ENCODE measurements around the gene ZNF212.
"Not testable (repeated sequence)": the region's sequence is repeated elsewhere in the genome, so short reads cannot be mapped to it uniquely, and the experiment has no call there.

The ZNF212 gene

GRCh38 chr7:149218469-149219420 is 20.7 kb upstream of the ZNF212 start:
- DNase-seq (ENCODE audit: low read depth), result no peak

GRCh38 chr7:149220534-149220933 is 18.9 kb upstream of the ZNF212 start:
- DNase-seq (ENCODE audit: low read depth), result no peak

GRCh38 chr7:149223176-149223575 is 16.3 kb upstream of the ZNF212 start:
- no peak for DNase-seq (ENCODE audit: low read depth)

DNA sequence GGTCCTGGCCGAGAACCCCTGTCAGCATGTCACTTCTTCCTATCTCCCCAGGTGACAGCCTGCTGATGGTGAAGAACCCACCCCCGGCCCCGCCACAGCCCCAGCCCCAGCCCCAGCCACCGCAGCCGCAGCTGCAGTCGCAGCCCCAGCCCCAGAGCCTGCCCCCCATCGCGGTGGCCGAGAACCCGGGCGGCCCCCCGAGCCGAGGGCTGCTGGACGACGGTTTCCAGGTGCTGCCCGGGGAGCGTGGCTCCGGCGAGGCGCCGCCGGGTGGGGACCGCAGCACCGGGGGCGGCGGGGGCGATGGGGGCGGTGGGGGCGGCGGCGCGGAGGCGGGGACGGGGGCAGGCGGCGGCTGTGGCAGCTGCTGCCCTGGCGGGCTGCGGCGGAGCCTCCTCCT is 15.7 kb upstream of the ZNF212 start:
- no peak for DNase-seq (ENCODE audit: low read depth)

DNA sequence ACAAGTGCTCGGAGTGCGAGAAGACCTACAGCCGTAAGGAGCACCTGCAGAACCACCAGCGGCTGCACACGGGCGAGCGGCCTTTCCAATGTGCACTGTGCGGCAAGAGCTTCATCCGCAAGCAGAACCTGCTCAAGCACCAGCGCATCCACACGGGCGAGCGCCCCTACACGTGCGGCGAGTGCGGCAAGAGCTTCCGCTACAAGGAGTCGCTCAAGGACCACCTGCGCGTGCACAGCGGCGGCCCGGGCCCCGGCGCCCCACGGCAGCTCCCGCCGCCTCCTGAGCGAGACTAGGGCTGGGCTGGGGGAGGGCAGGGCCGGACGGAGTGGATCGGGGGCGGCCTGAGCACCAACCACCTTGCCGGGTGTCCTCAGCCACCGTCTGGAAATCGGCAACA is 15.1 kb upstream of the ZNF212 start:
- DNase-seq (ENCODE audit: low read depth), result no peak

GRCh38 chr7:149225106-149225505 is 14.3 kb upstream of the ZNF212 start:
- no peak for DNase-seq (ENCODE audit: low read depth)

DNA sequence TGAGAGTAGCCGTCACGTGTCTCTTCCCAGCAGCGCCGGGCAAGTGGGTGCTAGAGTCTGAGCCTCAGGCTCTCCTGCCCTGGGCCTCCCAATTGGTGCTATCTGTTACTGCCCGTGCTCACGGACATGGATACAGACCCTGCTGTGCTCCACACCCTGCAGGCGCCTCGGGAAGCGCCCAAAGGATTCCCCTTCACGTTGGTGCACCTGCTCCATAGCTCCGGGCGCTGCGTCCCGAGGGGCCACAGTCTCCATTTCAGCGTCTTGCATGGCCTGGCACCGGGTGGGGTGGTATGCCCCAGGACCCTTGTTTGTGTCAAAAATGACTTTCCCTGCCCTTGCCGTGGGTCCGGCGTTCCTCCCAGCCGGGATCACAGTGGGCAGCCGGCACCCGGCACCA is 13.8 kb upstream of the ZNF212 start:
- no peak for DNase-seq (ENCODE audit: low read depth)

DNA sequence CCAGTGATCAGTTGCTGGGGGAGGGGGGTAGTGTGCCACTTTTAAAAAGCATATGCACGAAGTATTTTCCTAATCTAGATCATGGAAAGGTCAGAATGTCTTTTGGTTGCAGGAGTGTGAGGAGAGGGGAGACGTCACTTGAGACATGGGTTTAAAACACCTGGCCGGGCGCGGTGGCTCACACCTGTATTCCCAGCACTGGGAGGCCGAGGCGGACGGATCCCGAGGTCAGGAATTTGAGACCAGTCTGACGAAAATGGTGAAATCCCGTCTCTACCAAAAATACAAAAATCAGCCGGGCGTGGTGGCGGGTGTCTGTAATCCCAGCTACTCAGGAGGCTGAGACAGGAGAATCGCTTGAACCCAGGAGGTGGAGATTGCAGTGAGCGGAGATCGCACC is 13.1 kb upstream of the ZNF212 start:
- not testable (repeated sequence) for DNase-seq (ENCODE audit: low read depth)

DNA sequence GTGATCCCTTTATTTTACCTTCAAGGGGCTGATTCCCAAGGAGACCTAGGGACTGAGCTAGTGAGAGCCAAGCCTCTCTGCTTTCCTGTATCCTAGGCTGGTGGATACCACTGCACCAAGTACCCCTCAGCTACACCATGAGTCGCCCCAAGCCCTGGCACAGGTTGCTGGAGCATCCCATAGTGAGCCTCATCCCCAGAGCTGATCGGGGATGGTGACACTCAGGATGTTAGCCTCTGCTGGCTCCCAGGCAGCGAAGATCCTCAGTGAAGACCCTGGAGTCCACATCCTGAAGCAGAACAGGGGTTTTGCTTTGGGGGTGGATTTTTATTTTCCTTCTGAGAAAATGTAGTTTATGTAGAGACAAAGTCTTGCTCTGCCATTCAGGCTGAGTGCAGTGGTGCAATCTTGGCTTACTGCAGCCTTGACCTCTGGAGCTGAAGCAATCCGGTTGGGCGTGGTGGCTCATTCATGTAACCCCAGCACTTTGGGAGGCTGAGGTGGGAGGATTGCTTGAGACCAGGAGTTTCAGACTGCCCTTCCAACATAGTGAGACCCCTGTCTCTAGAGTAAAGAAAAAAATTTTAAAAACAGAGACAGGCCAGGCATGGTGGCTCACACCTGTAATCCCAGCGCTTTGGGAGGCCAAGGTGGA is 12.5 kb upstream of the ZNF212 start:
- no peak for DNase-seq (ENCODE audit: low read depth)

DNA sequence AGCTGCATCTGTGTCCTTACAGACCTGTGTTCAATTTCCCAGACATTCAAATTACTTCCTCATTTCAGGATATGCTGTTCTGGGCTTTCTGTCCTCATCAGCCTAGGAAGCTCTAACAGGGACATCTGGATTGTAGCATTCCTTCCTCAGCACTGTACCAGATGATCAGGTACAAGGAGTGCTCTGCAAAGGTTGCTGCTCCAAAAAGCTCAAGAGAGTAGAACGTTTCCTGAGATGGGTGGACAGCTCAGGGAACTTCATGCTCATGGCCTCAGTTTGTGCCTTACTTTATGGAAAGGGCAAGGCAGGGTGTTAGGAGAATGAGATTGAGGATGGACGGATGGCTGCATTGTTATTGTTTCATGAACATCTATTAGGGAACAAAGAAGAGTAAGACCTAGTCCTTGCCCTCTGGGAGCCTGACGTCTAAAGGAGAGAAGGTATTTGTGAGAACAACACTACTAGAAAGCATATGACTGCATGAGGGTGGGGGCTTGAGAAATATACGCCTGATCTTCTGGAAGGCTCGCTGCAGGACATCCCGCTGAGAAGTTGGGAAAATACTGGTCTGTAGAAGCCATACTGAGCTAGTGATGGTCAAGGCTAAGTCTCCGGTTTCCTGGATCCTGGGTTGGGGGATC is 10.5 kb upstream of the ZNF212 start:
- DNase-seq (ENCODE audit: low read depth), result no peak

DNA sequence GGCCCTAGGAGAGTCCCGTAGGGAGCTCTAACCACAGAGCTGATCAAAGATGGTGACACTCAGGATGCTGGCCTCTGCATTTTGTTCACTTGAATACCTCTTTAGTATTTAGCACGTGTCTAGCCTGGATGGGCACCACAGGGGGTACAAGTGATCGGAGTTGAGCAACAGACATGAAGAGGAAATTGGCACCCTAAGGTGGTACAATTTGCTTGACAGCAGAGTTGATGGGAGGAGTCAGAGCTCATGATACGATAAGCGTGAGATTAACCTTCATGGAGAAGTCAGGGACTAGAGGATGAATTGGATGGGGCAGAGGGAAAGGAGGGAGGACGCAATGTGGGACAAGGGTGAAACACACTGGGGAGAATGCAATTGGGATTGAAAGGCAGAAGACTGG is 9.9 kb upstream of the ZNF212 start:
- no peak for DNase-seq (ENCODE audit: low read depth)

DNA sequence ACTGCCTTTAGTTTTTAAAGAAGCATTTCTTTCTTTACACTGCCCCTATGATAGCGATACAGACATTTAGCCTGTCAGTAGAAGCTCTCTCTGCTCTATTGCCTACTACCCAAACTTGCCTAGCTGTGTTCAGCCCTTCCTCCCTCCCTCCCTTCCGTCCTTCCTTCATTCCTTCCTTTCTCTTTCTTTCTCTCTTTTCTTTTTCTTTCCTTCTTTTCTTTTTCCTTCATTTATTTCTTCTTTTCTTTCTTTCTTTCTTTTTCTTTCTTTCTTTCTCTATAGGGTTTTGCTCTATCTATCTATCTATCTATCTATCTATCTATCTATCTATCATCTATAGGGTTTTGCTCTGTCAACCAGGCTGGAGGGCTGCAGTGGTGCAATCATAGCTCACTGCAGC is 7.1 kb upstream of the ZNF212 start:
- DNase-seq (ENCODE audit: low read depth), result no peak

DNA sequence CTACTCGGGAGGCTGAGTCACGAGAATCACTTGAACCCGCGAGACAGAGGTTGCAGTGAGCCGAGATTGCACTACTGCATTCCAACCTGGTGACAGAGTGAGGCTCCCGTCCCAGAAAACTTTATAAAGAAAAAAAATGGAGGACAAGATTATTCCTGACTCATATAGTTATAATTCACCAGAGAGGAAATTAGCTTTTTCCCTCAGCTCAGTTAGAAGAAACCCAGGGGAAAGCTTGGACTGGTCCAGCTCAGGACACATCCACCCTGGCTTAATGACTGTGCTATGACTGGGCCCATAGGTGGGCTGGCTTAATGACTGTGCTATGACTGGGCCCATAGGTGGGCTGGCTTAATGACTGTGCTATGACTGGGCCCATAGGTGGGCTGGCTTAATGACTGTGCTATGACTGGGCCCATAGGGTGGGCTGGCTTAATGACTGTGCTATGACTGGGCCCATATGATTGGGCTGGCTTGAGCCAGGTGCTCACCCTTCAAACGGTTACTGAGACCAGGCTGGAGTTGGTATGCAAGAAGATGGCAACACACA is 5.7 kb upstream of the ZNF212 start:
- DNase-seq (ENCODE audit: low read depth), result not testable (repeated sequence)

GRCh38 chr7:149237502-149237901 is 1.9 kb upstream of the ZNF212 start:
- no peak for DNase-seq (ENCODE audit: low read depth)

DNA sequence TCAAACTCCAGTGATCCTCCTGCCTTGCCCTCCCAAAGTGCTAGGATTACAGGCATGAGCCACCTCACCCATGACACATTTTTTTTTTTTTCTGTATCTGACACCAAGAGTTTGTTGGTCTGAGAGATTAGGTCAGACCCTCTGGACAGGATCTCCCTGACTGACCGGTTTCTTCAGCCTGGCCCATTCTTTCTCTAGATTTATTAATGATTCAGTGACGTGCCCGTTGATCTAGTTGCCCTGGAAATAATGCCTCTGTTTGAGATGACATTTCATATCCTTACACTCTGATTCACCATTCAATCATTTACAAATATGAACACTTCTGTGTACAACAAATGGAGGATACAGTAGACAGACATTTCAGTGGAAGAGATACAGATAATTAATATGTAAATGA is 1.4 kb upstream of the ZNF212 start:
- no peak for DNase-seq (ENCODE audit: low read depth)

- DNase-seq (ENCODE audit: low read depth), result no peak
Measured at GRCh38 chr7:149240637-149241036, 1.2 kb downstream of the ZNF212 start.

DNA sequence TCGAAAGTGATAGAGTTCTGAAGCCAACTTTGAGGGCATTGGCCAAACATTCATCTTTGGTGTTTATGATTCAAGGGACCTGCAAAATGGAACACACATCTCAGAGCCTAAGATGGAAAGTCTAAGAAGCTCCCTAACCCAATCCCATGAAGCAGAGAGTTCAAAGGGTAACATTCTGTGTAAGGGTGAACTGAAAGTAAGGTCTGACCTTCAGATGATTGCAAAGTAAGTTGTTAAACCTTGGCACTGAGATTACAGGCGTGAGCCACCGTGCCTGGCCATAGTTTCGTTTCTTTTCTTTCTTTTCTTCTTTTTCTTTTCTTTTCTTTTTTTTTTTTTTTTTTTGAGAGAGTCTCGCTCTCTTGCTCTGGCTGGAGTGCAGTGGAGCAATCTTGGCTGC is 2.2 kb downstream of the ZNF212 start:
- no peak for DNase-seq (ENCODE audit: low read depth)

DNA sequence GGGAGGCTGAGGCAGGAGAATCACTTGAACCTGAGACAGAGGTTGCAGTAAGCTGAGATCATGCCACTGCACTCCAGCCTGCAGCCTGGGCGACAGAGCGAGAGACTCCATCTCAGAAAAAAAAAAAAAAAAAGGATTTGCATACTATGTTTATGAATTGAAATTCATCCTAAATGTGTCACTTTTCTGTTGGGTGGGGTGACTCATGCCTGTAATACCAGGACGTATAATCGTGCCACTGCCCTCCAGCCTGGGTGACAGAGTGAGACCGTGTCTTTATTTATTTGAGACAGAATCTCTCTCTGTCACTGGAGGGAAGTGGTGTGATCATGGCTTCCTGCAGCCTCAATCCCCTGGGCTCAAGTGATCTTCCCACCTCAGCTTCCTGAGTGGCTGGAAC is 5.8 kb downstream of the ZNF212 start:
- DNase-seq (ENCODE audit: low read depth), result peak; percentile 37

DNA sequence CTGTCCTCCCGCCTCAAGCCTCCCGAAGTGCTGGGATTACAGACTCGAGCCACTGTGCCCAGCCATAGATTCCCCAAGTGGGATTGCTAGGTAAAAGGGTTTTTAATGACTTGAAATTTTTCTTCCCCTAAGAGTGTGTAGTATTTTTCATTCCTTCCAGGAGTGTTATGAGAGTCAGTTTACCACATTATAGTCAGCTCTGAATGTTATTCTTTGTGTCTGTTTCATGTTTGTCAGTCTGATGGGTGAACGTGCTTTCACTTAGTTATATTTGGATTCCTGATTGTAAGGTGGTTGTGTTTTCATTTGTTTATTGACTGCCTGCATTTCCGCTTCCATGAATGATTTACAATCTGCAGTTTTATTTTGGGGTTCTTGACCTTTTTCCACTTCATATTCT is 6.3 kb downstream of the ZNF212 start:
- DNase-seq (ENCODE audit: low read depth), result no peak

GRCh38 chr7:149248777-149249176 is 9.3 kb downstream of the ZNF212 start:
- DNase-seq (ENCODE audit: low read depth), result peak; percentile 25

GRCh38 chr7:149250151-149250550 is 10.7 kb downstream of the ZNF212 start:
- not testable (repeated sequence) for DNase-seq (ENCODE audit: low read depth)

GRCh38 chr7:149251518-149251917 is 12.1 kb downstream of the ZNF212 start:
- DNase-seq (ENCODE audit: low read depth), result not testable (repeated sequence)

- no peak for DNase-seq (ENCODE audit: low read depth)
Measured at GRCh38 chr7:149252378-149252777, 12.9 kb downstream of the ZNF212 start.

Measured in activated T-cell treated with anti-CD3 and anti-CD28 coated beads for 24 hours (primary cell).